Thoracic aorta endothelial cell (primary cell): Measurements from ENCODE around the gene PABPC5. TPM values are rescaled to one million over a fixed set of nuclear protein-coding genes. Genes with fewer than 3 reads are reported as not detected.

Experiments
- small RNA-seq: library from RNA; depleted of rRNA; stranded (forward); fragments of <200 nt; gene quantifications from one replicate; pipeline ENCODE3, GENCODE V24; 2012
- total RNA-seq: library from RNA; depleted of rRNA; stranded (reverse); fragments of >200 nt; gene quantifications from 2 replicates; pipeline ENCODE4 v1.2.3, GENCODE V29; 2012

Gene PABPC5
- total RNA-seq: 1.5 and 2.3 TPM in 2 replicates

DNA sequence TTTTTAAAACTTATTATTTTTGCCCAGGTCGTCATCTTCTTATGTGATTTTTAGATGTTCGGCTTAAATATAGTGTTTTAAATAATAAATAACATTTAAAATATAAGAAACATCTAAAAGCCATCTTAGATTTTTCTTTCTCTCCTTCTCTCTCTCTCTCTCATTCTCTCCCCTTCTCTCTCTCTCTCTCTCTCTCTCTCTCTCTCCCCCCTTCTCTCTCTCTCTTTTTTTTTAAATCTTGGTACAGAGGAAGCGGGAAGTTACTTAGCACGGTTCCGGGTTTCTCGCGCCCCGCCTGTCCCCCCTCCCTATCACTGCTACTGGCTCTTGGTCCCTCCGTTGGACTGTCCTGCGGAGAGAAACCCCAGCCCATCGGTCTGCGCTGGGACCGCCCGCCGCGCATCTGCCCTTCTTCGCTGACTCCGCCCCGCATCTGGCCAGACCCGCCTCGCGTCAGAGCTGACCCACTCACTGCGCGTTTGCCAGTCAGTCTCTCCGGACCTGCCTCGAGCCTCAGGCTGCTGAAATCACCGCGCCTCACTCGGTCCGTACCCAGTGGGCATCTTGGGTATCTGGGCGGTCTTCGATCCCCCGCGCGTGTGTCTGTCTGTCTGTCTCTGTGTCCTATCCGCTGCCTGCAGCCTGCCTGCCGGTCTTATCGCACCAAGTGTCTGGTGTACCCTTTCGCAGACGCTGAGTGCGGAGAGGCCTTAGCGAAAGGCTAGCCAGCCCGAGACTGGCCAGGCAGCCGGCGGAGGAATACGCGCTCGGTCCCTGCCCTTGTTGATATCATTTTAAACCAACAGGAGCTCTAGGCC lies at the start of gene PABPC5:
Gene PABPC5, plus strand, starts transcription at position 489 of the 818 bp plus-strand sequence. CDS start 739 bp downstream, outside the sequence.

Small RNA genes within 50 kb of the gene (small RNA-seq; reads per million reads assigned to genes)
- gene AL662874.1: not detected
